GM21423 (cell line): Measurements from ENCODE around the gene SSBP2.
"Not testable (repeated sequence)": the region's sequence is repeated elsewhere in the genome, so short reads cannot be mapped to it uniquely, and the experiment has no call there.

Experiments used
- ATAC-seq: cut with Tn5 transposase; IDR thresholded peaks from one replicate; pipeline ENCODE4 v1.9.1; 2021; ENCODE audit warnings: mild to moderate bottlenecking, moderate library complexity; ENCODE audit not compliant: unreplicated experiment

SSBP2 gene

DNA sequence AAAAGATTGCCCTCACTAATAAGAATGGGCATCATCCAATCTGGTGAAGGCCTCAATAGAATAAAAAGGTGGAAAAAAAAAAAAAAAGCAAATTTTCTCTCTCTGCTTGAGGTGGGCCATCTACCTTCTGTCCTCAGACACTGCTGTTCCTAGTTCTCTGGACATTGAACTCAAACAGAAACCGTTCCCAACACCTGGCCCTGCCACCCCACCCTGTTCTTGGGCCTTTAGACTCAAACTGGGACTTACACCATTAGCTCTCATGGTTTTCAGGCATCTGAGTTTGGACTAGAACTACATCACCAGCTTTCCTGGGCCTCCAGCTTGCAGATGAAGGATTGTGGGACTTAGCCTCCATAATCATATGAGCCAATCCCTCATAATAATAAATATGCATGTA, 71.0 kb downstream of the SSBP2 start:
- ATAC-seq, result no peak

- ATAC-seq, result no peak
Measured at GRCh38 chr5:81675420-81675819, 75.5 kb downstream of the SSBP2 start.

- no peak for ATAC-seq
Measured at GRCh38 chr5:81665795-81666194, 85.1 kb downstream of the SSBP2 start.

DNA sequence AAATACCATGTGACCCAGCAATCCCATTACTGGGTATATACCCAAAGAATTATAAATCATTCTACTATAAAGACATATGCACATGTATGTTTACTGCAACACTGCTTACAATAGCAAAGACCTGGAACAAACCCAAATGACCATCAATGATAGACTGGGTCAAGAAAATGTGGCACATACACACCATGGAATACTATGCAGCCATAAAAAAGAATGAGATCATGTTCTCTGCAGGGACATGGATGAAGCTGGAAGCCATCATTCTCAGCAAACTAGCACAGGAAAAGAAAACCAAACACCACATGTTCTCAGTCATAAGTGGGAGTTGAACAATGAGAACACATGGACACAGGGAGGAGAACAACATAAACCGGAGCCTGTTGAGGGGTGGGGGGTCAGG, 90.3 kb downstream of the SSBP2 start:
- not testable (repeated sequence) for ATAC-seq

DNA sequence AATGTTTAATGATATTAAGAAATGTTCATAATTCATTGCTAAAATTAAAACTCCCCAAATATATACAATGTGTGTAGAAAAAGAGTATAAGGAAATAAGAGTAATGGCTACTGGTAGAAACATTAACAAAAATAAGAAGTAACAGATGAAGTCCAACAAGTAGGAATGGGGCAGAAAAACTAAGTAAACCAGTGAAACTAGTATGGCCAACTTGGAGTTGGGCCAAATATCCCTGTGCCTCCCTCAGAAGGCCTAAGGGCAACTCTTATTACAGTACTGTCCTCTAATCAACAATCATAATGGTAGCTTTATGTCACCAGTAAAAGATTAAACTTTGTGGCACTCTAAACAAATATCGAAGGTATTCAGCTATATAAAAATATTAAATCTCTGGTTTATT, 93.5 kb downstream of the SSBP2 start:
- ATAC-seq, result no peak

DNA sequence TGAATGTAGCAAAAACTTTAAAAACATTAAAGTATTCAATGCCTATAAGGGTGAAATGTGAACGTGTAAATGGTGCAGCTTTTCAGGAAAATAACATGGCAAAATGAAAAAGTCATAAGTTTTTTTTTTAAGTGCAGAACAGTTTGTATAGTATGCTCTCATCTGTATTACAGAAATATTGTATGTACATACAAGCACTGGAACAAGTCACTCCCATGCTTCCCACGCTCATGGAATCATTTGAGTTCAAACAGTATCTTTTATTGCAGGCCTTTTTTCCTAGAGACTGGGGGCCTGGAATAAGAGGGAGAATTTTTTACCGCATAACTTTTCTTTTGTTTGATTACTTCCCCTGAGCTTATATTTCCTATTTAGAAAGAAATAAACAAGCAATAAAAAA, 94.1 kb downstream of the SSBP2 start:
- no peak for ATAC-seq

DNA sequence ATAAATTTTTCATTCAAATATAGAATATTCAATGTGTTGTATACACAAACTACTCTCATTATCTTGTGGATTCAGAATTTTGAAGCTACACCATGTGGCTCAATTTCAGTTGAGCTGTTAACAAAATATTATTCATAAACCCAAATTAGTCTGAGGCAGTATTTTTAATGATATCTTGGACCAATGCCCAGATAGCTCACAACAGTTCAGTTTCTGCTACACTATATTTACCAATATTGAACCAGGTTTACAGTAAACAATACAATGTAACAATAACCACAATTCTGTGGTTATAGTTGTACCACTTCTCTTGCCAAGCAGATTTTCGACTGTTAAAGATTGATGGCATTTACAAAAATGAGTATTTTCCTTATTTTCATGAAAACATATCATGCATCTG, 99.9 kb downstream of the SSBP2 start:
- ATAC-seq, result no peak

GRCh38 chr5:81646469-81646995, 104.4 kb downstream of the SSBP2 start:
- ATAC-seq, result no peak

GRCh38 chr5:81642210-81642609, 108.7 kb downstream of the SSBP2 start:
- ATAC-seq, result no peak

DNA sequence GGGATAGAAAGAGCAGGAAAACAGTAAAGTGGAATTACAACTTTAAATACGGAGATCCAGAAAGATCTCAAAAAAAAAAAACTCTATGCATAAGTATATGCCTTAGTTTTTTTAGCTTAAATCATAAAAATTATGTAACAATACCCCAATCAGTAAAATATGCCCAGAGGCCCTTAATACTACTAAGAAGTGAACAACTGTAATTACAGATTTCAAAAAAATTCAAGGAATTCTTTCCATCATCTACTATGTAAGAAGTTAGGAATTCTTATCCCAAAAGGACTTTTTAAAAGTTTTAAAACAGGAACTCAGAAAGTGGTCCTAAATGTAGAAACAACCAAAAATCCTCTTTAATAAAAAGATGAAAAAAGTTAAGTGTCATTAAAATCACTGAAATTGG, 111.3 kb downstream of the SSBP2 start:
- ATAC-seq, result no peak

DNA sequence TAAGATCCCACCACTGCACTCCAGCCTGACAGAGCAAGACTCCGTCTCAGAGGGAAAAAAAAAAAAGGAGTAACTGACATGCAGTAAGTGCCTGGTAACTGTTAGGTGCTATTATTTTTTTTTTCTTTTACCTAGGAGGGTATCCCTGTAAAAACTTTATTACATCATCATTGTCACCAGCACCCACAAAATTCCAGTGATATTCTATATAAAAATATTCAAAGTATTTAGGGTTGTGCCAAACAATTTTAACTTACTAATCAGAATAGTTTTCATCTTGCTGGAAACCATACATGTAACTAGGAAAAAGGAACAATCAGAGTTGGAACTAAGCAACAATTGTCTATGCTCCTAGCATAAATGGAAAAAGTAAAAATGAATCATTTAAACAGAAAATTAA, 112.4 kb downstream of the SSBP2 start:
- no peak for ATAC-seq

DNA sequence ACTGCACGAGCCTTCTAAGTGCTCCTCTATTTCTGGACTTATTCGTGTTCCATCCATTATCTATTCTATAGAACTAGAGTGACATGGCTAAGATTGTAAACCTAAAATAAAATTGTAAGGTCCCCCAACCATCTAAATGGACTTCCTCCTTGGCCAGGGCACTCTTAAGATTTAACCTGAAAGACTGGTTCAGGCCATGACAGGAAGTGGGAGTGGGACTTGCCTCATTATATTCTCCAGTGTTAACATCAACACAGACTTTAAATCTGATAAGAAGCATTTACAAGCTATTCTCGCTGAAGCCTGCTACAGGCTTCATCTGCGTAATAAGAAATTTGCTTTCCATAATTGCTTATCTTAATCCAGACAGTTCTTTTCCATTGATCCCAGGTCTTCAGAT, 117.0 kb downstream of the SSBP2 start:
- ATAC-seq, result no peak

DNA sequence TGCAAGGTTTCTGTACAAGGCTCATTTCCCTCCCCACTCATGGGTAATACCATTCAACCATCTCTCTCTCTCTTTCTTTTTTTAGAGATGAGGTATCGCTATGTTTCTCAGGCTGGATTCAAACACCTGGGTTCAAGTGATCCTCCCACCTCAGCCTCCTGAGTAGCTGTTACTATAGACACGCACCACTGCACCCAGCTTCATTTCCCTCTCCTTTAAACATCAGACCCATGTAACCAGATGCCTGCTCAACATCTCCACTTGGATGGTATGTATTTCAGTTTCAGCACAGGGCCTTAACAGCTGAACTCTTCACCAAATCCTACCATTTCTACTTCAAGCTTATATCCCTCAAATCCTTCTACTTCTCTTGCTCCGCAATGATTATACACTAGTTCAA, 117.4 kb downstream of the SSBP2 start:
- no peak for ATAC-seq

DNA sequence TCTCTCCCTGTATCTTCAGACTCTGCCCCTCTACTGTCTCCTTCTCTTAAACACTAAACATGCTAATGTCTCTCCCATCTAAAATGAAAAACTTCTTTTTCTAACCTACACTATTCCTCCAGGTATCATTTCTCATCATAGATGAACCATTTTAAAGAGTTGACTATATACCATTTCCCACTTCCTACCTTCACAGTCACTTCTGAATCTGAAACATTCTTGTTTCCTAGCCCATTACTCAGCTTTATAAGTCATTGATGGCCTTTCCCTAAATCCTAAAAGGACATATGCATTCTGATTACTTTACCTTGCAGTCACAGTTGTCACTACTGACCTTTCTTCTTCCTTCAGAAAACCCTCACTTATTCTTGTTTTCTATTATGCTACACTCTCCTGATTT, 118.2 kb downstream of the SSBP2 start:
- no peak for ATAC-seq

GRCh38 chr5:81631621-81632020, 119.3 kb downstream of the SSBP2 start:
- no peak for ATAC-seq

DNA sequence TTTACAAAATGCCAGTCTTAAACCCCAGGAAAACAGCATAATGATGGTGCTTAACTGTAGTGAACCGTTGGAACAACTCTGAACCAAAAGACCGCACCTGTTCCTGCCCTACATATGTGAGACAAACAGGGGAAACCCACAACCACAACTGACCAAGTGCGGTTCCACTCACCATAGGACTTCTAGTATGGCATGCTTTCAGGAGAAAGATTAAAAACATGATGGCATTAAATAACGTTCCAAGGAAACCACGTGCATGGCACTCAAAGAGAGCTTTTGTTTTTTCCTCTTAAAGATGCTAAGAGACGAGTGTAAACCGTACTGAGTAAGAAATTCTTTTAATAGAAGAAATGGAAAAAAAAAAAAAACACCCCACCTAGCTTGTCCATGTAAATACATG, 119.8 kb downstream of the SSBP2 start:
- peak; percentile 83 for ATAC-seq

DNA sequence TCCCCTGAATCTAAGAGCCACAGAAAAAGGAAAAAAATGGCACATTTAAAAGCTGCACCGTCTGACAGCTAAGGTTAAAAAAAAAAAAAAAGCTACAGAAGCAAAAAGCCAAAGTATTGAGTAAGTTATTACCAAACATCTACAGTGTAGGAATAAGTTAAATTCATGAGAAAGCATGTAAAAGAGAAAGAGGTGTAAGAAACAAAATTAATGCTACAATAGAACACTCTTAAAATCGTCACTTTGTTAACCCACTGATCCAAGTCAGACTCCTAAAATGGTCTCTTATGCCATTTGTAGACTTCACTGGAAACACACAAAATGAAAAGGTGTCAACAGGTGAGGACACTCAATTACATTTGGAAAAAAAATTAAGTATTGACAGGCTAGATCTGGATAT, 120.2 kb downstream of the SSBP2 start:
- ATAC-seq, result peak; percentile 9

GRCh38 chr5:81629986-81630385, 120.9 kb downstream of the SSBP2 start:
- no peak for ATAC-seq

DNA sequence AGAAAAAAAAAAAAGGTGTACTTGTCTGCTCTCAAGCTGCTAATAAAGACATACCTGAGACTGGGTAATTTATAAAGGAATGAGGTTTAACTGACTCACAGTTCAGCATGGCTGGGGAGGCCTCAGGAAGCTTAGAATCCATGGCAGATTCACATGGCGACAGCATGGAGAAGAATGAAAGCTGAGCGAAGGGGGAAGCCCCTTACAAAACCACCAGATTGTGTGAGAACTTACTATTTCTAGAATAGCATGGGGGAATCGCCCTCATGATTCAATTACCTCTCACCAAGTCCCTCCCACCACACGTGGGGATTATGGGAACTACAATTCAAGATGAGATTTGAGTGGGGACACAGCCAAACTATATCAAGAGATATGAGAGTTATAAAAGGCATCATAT, 122.8 kb downstream of the SSBP2 start:
- ATAC-seq, result not testable (repeated sequence)

- no peak for ATAC-seq
Measured at GRCh38 chr5:81626524-81626923, 124.4 kb downstream of the SSBP2 start.

DNA sequence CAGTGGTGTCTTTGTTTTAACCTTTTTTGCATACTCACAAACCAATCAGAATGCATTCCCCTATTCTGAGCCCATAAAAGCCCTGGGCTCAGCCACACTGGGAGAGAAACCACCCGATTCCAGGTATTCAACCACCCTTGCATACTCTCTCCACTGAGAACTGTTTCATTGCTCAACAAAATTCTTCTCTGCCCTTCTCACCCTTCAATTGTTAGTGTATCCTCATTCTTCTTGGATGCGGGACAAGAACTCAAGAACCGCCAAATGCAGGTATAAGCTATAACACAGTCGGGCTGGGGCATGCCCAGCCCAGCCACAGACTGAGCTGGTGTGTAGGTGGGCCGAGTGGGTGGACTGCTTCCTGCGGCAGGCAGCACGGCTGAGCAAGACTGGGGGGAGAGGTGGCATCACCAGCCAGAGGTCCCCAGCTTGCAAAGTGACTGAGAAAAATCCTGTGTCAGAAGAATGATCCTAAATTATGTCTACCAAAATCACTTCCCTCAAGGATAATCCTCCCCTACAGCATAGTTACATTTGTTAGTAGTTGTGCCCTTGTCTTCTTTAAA, 141.0 kb downstream of the SSBP2 start:
- ATAC-seq, result no peak

GRCh38 chr5:81608976-81609375, 141.9 kb downstream of the SSBP2 start:
- ATAC-seq, result no peak

DNA sequence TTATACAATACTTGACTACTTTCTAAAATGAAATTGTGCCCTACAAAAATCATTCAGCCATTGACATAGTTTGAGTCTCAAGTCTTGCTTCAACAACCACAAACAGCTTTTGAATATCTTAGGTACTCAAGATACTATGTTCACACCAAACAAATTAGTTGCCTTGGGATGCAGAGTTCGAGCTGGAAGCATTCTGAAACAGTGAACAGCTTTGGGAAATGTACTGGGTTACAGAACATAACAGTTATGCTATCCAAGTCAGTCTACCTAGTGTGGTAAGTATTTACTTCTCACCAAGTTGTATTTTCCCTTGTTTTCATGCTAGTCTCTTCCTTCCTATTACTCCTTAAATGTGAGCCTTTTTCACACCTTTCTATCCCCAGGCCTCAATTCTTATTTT, 143.2 kb downstream of the SSBP2 start:
- no peak for ATAC-seq
